GM18868 (cell line): ENCODE measurements around the gene THOC7.

Source experiments
- ATAC-seq: cut with Tn5 transposase; IDR thresholded peaks from one replicate; pipeline ENCODE4 v1.9.1; 2021; ENCODE audit warnings: mild to moderate bottlenecking, moderate library complexity; ENCODE audit not compliant: unreplicated experiment

The THOC7 gene

DNA sequence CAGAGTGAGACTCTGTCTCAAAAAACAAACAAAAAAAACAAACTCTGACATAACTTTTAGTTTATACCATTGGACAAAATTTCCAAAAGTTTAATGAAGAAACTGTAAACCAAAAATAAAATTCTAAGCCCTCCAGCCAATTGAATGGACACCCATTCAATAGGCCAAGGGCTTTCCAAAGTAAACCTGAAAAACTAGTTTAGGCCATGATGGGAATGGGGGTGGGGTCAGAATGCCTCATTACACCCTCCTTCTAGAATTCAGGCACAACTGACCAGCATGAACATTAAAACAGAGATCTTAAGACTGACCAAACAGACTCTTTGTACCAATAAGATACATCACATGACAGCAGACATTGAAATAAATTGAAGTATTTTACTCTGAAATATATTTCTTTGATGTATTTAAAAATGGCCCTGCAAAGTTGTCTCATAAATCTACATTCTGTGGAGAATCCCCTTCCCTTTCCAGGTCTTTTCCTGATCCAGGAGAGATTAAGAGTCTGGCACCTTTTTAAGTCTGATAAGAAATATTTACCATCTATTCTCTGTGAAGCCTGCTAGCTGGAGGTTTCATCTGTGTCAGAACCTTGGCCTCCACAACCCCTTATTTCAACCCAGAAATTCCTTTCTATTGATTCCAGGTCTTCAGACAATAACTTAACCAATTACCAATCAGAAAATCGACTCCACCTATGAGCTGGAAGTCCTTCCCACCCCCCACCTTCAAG lies 15.7 kb downstream of the THOC7 start:
- no peak for ATAC-seq

DNA sequence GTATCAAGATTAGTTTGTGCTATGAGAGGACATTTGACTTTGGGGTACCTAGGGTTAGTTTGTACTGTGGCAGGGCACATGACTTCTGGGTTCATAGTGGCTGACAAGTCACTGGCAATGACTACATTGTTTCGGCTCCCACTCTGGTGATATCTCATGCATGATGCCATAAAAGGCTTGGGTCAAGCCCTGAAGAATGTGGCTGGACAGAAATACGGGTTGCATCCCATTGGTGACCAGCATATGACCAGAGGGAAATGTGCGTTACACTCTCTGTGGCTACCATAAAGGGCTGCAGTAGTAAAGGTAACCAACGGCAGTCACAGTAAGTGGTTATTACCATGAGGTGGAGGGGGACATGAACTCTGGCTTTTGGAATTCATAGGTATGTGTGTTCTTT lies 18.4 kb downstream of the THOC7 start:
- ATAC-seq = no peak

DNA sequence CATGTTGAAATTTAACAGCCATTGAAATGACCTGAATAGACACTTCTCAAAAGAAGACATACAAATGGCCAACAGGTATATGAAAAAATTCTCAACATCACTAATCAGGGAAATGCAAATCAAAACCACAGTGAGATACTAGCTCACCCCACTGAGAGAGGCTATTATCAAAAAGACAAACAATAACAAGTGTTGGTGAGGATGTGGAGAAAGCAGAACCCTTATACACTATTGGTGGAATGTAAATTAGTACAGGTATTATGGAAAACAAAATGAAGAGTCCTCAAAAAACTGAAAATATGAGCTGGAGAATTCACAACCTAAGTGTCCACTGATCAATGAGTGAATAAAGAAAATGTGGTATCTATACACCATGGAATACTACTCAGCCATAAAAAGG lies 21.5 kb downstream of the THOC7 start:
- ATAC-seq = no peak

DNA sequence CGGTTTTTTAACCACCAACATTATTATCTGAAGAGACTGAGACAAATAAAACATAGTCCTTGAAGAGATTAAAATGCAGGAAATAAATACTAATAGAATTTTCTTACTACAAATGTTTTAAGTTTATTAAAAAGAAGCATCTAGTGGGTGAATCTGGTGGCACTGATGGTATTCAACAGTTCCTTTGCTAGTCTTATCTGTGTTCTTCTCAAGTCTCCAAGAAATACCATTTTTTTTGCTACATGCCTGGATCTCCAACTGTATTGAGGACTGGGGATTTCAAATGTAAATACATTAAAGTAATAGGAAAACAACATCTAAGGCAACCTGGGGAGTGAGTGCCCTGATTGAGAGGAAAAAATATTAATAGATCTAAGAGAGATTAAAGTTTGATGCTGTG lies 21.9 kb downstream of the THOC7 start:
- ATAC-seq = no peak

DNA sequence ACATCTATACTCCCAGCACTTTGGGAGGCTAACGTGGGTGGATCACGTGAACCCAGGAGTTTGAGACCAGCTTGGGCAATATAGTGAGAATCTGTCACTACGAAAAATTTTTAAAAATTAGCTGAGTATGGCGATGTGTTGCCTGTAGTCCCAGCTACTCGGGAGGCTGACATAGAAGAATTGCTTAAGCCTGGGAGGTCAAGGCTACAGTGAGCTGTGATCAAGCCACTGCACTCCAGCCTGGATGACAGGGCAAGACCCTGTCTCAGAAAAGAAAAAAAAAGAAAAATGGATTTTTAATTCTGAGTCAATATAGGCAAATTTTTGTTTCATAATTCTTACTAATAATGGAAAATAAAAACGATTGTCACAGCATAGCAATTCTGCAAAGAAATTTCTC lies 31.2 kb downstream of the THOC7 start:
- no peak for ATAC-seq

DNA sequence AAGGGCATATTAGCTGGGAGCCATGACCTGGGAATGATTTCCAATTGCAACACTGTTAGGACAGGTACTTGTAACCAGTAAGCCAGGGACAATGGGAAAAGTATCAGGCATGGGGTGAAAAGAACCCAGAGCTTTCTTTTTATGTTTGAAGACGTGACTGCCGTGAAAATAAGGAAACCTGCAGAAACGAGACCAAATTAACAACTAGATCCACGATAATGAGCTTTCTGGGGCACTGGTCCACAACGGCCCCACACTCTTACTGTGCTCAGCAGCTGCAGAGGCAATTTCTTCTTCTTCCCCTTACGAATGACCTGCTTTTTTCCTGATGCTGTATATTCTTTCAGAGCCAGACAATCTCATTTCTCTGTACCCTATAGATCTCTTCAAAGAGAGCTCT lies 33.1 kb downstream of the THOC7 start:
- no peak for ATAC-seq

DNA sequence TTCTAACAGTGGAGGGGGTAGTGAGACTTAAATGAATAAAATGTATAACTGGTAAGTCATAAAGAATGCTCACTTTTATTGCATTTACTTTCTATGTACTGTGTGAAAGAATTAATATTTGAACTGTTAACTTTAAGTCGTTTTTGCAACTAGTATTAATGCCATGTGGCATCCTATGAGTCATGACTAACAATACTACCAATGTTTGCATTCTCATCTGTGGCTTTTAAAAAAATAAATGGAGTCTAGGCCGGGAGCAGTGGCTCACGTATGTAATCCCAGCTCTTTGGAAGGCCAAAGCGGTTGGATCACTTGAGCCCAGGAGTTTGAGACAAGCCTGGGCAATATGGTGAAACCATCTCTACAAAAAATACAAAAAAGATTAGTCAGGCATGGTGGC lies 39.3 kb downstream of the THOC7 start:
- ATAC-seq = no peak

DNA sequence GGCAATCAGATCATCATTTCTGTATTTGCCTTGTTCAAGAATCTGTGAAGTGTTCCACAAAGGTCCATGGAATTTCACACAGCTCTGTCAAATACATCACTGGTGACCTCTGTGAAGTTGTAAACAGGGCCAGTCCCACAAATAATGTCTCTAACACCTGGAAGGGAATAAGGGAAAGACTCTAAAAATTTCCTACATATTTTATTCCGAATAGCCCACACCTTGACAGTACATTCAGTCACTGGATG lies 44.5 kb downstream of the THOC7 start, which contains the start of gene C3orf49:
C3orf49 (plus strand) TSS at position 149 of the 248 bp plus-strand sequence. CDS start 173 bp downstream, outside the sequence.
- no peak for ATAC-seq

DNA sequence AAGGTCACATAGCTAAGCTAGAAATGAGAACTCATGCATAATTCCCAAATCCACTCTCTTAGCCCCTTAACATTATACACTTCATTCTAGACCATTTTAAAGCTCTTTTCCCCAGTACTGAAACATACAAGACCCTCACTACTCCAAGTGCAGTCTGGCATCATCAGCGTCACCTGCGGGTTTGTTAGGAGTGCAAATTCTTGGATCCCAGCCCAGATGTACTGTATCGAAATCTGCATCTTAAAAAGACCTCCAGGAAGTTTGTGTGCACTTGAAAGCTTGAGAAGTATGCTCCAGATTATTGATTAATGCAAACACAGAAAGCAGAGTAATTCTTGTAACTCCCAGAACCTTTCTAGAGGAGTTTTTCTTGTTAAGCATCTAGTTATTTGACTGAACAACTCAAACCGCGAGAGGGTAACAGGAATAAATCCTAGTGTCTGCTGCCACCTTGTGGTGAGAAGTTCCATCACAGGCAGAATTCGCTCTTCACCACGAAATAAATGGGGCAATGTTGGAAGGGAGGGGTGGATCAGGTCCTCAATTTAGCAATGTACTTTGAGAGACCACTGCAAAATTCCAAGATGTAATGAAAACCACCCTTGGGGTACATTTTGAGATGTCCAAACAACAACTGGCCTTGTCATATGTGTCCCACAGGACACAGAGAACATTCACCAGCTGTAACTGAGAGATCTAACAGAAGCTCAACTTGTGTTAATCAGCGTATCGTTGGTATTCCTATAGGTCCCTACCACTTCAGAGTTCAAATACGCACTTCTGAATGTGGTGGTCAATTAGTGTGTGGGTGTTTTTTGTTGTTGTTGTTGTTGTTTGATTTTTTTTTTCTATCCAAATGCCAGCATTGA lies 45.1 kb downstream of the THOC7 start:
- peak; percentile 86 for ATAC-seq

DNA sequence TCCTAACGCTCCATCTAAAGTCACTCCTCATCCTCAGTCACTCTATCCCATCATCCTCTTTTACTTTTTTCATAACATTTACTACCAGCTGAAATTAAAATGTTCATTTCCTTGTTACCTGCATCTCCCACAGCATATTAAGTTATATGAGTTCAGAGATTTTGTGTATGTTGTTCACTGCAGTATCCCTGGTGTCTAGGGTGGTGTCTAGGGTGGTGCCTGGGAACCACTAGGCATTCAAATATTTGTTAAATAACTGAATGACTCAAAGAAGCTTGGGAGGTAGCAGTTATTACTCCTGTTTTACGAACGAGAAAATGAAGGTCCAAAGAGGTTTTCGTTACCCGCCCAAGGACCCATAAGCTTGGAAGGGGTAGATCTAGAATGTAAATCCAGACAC lies 46.4 kb downstream of the THOC7 start:
- no peak for ATAC-seq

DNA sequence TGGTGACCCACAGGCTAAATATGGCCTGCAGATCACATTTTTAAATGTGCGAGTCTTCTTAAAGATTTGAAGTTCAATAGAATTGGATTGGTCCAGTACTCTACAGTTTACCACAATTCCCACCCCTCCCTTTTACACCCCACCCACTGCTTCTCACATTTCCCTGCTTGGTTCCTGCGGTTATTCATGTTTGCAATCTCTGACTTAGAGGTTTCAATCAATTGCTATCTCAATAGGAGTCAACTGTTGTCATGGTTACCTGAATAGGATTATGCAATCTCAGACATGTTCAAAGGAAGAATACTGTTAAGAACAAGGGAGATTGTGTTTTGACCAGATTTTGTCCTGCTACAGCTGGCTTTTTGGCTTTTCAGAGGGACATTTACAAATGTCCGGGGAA lies 49.4 kb downstream of the THOC7 start:
- no peak for ATAC-seq

DNA sequence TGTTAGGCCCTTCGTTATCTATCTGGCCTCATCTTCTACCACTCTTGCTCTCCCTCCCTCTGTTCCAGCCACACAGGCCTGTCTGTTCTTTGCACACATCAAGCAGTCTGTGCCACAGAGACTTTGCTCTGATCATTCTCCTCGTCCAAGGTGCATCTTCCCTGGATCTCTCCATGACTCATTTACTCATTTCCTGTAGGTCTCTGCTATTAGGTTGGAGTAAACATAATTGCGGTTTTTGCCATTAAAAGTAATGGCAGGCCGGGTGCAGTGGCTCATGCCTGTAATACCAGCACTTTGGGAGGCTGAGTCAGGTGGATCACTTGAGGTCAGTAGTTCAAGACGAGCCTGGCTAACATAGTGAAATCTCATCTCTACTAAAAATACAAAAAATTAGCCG lies 54.0 kb downstream of the THOC7 start:
- no peak for ATAC-seq

DNA sequence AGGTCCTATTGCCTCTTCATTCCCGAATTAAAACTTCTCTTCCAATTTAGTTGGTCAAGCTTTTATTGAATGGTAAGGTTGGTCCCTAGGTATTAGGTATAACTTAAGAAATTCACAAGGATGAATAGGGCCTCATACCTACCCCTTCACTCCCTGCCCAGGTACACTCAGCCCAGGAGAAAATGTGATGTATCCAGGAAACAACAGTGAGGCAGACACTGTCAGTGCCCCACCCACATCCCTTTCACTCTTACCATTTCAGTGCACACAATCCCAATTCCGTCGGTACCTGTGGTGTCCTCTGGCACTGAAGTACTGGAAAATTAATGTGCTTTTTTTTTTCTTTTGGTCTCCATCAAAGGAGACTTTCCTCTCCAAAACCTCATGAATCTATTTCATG lies 55.0 kb downstream of the THOC7 start:
- no peak for ATAC-seq

DNA sequence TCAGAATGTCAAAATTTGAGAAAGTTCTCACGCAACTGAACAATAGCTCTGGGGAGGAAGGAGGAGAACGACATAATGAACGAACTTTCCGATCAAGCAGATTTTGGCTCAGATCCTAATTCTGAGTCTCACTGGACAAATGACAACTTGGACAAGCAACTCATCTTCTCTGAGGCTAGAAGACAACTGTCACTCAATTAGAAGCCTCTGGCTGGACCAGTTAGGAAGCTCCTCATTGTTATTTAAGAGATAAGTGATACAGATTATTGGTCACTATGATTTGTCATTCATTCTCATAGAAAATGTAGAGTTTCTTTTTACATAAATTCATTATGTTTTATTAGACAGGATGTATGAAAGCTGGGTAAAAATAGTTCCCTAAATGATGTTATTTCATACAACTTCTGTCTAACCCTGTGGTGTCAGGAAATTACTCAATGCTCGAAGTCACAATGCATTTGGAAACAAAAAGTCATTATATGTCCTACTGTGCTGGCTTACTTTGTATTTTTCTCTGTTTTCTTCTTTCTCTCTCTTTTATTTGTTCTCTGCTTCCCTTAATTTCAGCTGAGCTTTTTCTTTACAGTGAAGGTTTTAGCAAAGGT lies 55.5 kb downstream of the THOC7 start:
- no peak for ATAC-seq

DNA sequence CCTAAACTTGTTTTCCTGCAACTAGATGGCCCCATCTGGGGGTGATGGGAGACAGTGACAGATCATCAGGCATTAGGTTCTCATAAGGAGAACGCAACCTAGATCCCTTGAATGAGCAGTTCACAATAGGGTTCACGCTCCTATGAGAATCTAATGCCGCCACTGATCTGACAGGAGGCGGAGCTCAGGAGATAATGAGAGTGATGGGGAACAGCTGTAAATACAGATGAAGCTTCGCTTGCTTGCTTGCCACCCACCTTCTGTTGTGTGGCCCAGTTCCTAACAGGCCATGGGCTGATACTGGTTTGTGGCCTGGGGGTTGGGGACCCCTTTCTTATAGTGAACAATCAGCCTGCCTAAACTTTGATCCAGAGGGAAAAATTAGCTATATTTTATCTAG lies 59.7 kb downstream of the THOC7 start:
- no peak for ATAC-seq

DNA sequence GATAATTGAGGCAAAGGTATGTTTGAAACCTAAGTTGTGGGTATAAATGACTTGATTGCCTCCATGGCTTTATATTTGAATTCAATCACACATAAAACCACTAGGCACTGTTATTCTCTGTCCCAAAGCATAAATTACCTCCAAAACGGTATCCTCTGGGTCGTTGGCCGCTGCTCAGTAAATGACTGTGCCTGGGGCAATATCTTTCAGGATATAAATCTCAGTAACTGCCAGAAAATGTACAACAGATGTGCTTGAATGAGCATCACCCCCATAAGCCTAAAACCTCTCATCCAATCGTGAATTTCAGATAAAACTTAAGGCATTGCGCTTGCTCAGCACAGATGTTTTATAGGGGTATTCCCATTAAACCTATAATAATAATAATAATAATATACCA lies 63.5 kb downstream of the THOC7 start:
- ATAC-seq = no peak

DNA sequence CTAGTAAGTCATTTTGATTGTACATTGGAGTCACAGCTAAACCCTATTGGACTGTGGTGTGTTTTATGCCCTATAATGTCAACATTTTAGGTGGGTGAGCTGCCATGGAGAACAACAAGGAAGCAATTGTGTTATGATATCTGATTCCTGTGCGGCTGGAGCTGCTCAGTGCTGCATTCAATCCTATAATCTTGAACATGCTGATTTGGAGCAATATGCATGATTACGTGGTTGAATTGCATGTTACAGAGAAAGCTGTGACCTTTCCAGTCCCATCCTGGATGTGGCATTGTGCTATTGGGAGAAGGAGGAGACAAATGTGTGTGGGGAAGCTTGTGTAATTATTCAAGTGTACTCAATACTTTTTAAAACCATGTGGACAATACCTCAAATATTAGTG lies 64.7 kb downstream of the THOC7 start:
- ATAC-seq = no peak

DNA sequence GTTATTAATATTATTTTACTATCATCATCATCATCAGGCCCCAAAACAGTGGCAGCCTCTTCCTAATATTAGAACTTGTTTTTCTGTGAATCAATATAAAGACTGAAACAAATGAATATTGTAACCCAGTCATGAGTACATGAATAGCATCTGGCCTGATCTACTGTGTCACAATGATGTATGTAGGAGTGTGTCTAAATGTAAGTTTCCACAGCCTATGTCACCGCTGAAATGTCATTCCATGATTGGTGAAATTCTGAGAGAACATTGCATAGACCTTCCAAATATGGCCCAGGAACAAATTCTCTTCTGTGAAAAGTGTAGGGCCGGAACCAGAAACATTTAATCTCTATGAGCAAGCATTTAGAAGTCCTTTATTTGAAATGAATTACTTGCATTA lies 65.1 kb downstream of the THOC7 start:
- no peak for ATAC-seq

DNA sequence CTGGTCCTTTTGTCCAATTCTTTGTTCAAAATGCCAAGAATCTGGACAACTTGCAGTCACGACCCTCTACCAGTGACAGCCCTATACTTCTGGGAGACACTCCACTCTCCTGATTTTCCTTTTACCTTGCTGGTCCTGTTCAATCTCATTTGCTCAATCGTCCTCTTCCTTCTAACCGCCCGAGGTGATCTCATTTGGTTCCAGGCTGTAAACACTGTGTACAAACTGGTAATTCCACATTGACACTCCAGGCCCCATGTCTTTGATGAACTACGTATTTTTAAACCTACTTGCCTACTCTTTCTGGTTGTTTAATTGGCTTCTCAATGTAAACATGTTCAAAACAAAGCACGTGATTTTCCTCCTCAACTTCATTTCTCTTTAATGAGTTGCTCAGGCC lies 68.2 kb downstream of the THOC7 start:
- ATAC-seq = no peak

DNA sequence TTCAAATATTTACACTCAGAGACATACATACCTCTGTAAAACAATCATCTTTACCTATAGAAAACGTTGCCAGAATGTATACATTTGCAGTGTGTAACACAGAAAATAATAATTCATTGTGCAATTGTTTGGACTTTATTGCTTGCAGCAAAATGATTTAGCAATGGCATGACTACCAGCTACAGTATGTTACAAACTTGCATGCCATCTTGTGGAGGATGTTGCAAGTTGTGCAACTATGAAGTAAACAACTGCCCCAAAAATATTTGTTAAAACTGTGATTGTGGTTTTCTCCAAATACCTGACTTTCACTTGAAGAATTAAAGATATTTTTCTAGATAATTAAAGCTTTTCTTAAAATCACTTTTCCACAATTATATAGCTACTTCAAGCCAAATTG lies 71.6 kb downstream of the THOC7 start:
- no peak for ATAC-seq
